D341Med (cell line): Measurements from ENCODE around the gene TMEM238.
"Not testable (repeated sequence)": the region's sequence is repeated elsewhere in the genome, so short reads cannot be mapped to it uniquely, and the experiment has no call there.

ENCODE experiments used
- DNase-seq: peaks from one replicate; pipeline ENCODE4 v3.0.0; 2012; ENCODE audit warnings: low spot score

TMEM238 gene

DNA sequence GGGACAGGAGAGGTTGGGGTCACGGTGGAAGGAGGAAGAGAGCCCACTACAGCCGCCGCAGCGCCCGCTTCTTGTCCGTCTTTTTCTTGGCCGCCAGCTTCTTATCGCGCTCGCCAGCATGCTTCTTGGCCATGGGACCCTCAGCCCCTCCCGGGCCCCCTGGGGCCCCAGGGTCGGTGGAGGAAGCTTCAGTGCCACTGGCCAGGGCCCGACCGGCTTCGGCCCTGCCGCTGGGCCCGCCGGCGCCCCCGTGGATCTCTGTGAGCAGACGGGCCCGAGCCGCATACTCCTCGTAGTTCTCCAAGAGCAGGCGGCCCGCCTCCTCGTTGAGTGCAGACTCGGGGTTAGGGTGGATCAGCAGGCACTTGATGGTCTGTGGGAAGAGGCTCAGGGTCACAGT lies 17.3 kb upstream of the TMEM238 start:
- DNase-seq: not testable (repeated sequence)

GRCh38 chr19:55400281-55401087 lies 16.4 kb upstream of the TMEM238 start:
- peak; percentile 62 for DNase-seq

GRCh38 chr19:55398200-55398925 lies 14.3 kb upstream of the TMEM238 start:
- DNase-seq: no peak

DNA sequence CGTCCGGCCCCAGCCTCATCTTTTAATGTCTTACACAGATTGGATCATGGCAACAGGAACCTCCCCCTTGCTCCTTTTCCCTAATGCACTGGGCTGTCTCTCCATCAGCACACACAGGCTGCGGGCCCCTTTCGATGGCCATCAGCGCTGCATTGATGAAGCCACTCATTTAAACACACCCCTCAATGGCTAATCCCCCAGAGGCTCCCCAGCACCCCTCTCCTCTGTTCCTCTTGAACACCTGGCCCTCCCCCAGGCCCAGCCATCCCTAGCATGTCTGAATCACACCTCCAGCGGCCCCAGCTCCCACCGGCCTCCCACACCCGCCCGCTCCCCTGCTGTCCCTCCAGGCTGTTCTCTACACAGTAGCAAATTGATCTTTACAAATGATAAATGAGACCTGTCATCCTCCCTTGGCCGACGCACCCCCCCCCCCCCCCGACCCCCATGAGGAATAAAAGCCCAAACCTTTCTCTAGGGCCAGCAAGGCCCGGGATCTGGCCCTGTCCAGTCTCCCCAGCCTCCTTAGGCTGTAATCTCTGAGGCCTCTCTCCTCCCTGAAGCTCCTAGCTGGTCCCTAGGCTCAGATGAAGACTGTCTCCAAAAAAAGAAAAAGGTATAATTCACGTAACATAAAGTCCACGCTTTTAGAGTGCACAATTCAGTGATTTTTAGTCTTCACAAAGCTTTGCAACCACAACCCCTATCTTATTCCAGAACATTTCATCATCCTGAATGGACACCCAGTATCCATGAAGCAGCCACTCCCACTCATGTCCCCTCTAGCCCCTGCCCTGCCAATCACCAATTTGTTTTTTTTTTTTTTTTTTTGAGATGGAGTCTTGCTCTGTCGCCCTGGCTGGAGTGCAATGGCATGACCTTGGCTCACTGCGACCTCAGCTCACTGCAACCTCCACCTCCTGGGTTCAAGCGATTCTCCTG lies 9.0 kb upstream of the TMEM238 start:
- no peak for DNase-seq

DNA sequence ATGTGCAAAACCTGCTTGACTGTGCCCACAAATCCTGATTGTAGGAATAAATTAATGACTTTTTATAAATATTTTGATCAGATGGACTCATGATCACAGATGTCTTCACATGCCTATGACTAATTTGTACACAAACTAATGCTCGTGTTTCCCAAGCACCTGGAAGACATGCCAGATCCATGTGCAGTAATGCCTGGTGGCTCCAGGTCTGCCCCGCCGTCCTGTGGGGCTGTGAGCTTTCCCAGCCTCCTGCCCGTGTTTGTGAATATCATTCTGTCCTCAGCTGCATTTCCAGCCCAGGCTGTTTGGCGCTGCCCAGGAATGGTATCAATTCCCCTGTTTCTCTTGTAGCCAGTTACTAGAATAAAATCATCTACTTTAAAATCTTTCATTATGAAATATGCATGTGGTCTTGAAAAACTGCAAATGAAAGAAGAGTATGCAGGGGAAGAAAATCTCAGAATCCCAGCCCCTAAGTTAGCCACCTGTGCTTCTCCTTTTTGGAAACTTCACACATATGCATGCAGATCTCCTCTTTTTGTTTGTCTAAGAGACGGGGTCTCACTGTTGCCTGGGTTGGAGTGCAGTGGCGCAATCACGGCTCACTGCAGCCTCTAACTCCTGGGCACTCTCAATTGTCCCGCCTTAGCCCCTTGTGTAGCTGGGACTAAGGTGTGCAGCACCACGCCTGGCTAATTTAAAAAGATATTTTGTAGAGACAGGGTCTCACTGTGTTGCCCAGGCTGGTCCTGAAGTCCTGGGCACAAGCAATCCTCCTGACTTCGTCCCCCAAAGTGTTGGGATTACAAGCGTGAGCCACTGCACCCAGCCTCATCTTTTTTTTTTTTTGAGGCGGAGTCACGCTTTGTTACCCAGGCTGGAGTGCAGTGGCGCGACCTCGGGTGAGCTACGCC lies 7.9 kb upstream of the TMEM238 start:
- no peak for DNase-seq

GRCh38 chr19:55391191-55391670 lies 7.1 kb upstream of the TMEM238 start:
- no peak for DNase-seq

DNA sequence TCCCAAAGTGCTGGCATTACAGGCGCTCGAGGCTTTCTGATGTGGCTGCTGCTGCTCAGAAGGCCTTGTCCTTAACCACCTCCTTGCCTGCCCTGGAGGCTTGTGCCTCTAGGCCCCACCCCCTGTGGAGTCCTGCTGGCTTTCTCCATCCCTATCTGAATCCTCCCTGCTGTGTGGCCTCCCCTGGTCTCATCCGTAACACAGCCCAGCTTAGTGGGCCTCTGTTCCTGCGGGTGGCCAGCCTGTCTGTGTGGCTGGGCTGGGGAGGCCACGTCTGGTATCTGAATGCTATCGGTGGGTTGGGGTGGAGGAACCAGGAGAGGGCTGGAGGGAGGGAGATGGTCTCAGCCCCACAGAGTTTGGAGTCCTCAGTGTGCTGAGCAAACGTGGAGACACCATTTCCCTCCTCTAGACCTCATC lies 6.4 kb upstream of the TMEM238 start:
- DNase-seq: no peak

DNA sequence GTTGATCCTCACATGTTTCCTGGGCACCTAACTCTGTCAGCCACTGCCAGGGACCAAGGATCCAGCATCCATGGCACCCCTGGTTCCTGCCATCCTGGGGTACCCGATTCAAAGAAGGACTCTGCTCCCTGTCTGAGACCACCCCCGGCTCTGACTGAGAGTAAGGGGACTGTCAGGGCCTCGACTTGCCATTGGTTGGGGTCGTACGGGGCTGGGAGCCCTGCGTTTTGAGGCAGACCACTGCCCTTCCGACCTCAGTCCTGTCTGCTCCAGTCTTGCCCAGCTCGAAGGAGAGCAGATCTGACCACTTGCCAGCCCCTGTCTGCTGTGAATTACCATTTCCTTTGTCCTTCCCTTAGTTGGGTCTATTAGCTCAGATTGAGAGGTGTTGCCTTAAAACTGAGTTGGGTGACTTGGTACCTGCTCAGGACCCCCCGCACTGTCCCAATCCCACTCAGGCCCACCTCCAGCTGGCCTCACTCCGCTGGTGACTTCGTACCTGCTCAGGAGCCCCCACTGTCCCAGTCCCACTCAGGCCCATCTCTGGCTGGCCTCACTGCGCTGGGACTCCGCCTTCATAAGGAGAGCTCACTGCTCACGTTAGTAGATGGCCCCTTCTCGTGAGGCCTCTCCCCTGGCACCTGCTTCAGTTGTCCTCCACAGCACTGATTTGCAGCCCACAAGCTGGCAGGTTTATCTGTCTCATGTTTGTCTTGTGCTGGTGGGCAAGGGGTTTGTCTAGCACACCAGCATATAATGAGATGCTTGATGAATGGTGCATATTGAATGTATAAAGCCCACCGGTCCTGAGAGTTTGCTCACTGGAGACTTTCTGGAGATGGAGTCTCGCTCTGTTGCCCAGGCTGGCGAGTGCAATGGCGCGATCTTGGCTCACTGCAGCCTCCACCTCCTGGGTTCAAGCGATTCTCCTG lies 5.6 kb upstream of the TMEM238 start:
- no peak for DNase-seq

- DNase-seq: no peak
These were observed 3.8 kb upstream of the TMEM238 start for GRCh38 chr19:55387736-55388497.

DNA sequence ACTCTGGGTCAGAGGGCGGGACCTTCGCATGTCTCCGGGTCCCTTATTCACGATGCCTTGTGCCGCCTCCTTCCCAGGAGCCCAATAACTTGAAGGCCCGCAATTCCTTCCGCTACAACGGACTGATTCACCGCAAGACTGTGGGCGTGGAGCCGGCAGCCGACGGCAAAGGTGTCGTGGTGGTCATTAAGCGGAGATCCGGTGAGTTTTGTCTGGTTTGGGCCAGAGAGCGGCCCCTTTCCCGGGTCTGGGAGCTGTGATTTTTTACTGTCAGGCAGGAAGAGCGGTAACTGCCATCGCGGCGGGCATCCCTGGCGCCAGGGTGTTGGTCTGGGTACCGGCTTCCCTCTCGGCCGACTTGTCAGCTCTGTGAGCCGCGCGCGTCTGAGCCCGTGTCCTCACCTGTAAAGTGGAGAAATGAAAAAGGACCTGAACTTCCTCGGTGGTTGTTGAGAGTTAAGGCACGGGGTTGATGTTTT lies 2.4 kb upstream of the TMEM238 start:
- no peak for DNase-seq

DNA sequence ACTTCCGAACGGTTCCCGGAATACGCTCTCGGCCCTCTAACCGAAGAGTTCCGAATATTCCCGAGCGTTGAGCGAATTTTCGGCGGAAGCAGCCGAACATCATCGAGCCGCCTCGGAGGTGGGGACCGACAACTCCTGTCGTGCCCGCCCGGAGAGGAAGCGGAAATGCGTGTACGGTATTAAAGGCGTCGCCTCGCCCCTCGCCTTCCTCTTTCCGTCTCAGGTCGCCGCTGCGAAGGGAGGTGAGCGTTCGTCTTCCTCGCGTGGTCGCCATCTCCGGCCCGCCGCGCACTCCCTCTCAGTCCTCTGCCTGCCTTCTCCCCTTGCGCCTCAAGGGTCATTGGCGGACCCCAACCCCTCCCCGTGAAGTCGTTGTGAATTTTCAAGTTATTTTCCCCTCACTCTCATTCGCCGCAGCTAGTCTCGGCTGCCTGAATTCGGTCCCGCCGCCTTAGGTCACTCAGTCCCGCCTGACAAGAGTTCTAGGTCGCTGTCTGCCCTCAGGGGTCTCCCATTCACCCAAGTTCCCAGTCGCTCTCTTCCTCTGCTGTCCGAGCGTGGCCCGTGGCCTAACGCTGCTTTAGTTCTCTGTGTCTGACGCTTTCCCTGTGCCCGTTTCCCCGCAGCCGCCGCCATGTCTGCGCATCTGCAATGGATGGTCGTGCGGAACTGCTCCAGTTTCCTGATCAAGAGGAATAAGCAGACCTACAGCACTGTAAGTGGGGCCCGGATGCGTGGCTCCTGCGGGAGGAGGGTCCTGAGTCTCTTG lies 1.8 kb upstream of the TMEM238 start, which contains the start of gene RPL28:
RPL28 (plus strand) TSS at position 209 of the 769 bp plus-strand sequence; CDS start at position 635, 426 bp downstream.
- DNase-seq: peak; percentile 96

GRCh38 chr19:55384920-55385723 lies 1.0 kb upstream of the TMEM238 start:
- peak; percentile 92 for DNase-seq

GRCh38 chr19:55383279-55384130 lies 587 bp downstream of the TMEM238 start:
- DNase-seq: no peak

DNA sequence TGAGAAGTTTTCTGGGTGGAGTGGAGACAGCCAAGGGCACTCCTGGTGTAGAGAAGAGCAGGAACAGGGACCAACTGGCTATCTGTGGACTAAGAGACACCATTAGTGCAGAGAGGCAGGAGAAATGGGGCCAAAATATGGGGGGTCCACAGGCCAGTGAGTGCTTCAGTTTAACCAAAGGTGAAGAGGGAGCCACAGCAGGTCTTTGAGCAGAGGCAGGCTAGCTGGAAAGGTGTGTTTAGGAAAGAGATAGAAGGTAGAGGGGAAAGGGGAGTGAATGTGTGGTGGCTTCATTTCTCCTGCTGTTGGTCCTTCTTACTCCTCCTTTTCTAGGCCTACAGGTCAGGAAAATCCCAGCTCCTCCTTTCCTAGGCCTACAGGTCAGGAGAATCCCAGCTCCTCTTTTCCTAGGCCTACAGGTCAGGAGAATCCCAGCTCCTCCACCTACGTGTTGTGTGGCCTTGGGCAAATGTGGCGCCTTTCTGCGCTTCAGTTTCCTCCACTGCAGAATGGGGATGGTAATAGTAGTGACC lies 1.5 kb downstream of the TMEM238 start:
- DNase-seq: no peak

DNA sequence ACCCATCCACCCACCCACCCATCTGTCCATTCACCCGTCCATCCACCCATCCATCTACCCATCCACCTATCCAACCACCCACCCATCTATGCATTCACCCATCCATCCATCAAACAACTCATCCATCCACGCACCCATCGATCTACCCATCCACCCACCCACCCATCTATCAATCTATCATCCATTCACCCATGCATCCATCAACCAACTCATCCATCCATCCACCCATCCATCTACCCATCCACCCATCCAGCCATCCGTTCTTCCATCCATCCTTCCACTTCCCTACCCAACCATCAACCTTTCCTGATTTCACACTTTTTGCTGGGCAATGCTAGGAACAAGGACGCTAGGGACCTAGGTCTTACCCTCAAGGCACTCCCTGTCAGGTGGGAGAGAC lies 2.1 kb downstream of the TMEM238 start:
- no peak for DNase-seq

DNA sequence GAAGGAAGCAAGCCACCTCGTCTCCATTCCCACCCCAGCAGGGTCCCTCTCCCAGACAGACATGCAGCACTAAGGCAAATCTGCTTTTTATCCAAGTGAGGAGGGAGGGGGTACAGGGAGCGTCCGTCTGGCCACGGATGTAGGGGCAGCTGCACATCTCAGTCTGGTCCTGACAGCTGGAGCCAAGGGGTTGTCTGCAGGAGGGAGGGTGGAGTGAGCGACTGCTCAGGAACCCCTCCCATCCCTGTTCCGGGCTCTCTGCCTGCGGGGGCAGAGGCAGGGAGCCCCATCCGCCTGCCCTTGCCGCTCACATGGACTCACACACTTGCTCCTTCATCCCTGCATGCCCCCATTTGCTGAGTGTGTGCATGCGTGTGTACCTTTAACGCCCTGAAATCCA lies 4.9 kb downstream of the TMEM238 start:
- DNase-seq: peak; percentile 29
